ENCODE data around the gene SRPX2.

SRPX2 gene

DNA sequence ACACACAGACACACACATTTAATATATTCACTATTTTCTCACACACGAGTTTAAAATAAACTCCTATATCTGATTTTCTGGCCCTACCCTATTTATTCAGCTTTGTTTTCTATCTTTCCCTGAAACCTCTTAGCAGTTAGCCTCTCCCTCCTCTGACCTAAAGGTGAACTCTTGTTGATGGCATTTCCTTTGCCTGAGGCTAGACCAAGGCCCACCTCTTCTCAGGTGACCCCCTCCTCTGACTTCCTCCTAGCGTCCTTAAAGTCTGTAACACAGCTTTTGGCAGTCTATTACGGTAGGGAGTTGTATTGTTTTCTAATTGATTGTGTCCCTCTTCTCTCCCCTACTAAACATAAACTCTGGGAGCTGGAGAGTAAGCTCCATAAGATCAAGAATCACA lies 1.7 kb upstream of the SRPX2 start:
- Mint-ChIP-seq H3K9me3 (no peaks in the 10 kb centered on the region), H3K4me3 (no peak overlapping the region), H3K4me1 (ENCODE audit: low read depth) (no peaks in the 10 kb centered on the region), H3K27me3 (peaks cover 73% of the 10 kb centered on the region), H3K27ac (no peak overlapping the region), H3K36me3 (ENCODE audit: low read depth) (no peaks in the 10 kb centered on the region)
- DNase-seq = no peak

DNA sequence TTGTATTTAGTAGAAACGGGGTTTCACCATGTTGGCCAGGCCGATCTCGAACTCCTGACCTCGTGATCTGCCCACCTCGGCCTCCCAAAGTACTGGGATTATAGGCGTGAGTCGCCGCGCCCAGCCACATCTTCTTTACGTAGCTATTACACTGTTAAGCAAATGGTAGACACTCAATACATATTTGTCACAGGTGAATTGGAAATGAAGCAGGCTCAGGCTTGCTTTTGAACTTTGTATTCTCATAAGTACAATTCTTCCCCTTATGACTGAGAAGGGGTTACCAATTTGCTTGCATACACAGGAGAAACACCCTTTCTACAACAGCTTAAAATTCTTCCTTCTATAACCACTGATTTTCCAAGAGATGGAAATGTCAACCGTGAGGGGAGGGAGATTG lies 787 bp upstream of the SRPX2 start:
- Mint-ChIP-seq H3K4me3 (no peak overlapping the region), H3K27me3 (peaks cover 73% of the 10 kb centered on the region), H3K36me3 (ENCODE audit: low read depth) (no peaks in the 10 kb centered on the region), H3K27ac (no peak overlapping the region), H3K4me1 (ENCODE audit: low read depth) (no peaks in the 10 kb centered on the region), H3K9me3 (no peaks in the 10 kb centered on the region)
- no peak for DNase-seq

DNA sequence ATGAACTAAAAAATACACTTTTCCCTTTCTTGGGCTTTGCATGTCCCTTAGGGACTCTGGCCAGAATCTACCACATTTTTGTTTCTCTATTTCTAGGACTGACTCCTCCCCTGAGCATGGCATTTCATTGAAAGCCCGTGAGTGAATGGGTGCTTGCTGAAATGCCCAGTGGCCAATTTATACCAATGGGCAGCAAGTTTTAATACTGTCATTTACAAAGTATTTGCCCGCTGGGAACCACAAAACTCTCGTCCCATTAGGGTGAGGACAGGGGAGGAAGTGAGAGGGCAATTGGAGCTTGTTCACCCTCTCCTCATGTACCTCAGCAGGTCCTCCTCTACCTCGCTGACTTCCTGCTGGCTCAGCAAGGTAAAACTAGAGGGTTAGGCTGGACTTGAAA lies 1.1 kb downstream of the SRPX2 start:
- H3K36me3 Mint-ChIP-seq (ENCODE audit: low read depth) = no peaks in the 10 kb centered on the region

DNA sequence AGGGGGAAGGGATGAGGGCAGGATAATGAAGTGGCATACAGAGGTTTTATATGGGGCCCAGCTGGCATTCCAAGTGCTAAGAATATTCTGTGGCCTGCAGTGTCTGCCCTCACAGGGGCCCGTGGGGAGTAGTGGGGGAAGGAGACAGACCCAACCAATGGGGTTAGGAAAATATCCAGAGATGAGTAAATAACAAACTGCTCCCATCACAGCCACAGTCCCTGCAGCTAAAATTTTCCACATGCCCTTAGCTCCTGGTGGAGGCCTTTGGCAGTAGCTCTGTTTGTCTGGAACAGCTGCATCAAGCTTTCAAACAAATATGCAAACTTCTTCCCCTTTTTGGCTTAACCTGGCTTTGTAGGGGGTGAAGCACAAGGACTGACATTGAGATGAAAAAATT lies 3.1 kb downstream of the SRPX2 start:
- Mint-ChIP-seq H3K9me3 (no peaks in the 10 kb centered on the region), H3K27me3 (peaks cover 54% of the 10 kb centered on the region), H3K4me1 (ENCODE audit: low read depth) (no peaks in the 10 kb centered on the region), H3K36me3 (ENCODE audit: low read depth) (no peaks in the 10 kb centered on the region), H3K27ac (no peak overlapping the region), H3K4me3 (no peak overlapping the region)
- DNase-seq = no peak

More for the DNA sequence above, 1.1 kb downstream of the SRPX2 start:
- Mint-ChIP-seq H3K27ac (no peak overlapping the region), H3K4me3 (no peak overlapping the region), H3K27me3 (peaks cover 65% of the 10 kb centered on the region), H3K9me3 (no peaks in the 10 kb centered on the region), H3K4me1 (ENCODE audit: low read depth) (no peaks in the 10 kb centered on the region)
- DNase-seq = no peak

DNA sequence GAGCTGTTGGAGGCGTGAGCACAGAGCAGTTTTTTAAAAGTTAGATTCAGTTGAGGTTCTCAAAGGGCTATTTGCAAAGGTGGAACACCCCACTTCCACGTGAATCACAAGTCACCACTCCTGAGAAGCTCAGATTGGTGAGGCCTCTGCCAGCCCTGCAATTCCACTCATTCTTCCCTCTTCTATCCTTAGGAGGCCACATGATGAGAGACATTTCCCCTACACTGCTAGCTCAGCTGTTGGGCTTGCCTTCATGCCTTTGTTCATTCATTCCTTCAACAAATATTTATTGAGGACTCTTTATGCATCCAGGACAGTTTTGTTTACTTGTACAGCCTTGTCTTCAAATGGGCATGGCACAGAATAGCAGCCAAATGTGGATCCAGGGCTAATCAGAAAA lies 3.7 kb downstream of the SRPX2 start:
- no peaks in the 10 kb centered on the region for H3K9me3 Mint-ChIP-seq
- H3K4me3 Mint-ChIP-seq = no peak overlapping the region
- peaks cover 48% of the 10 kb centered on the region for H3K27me3 Mint-ChIP-seq
- H3K4me1 Mint-ChIP-seq (ENCODE audit: low read depth) = no peaks in the 10 kb centered on the region
- no peak for DNase-seq
- no peak overlapping the region for H3K27ac Mint-ChIP-seq
- no peaks in the 10 kb centered on the region for H3K36me3 Mint-ChIP-seq (ENCODE audit: low read depth)

DNA sequence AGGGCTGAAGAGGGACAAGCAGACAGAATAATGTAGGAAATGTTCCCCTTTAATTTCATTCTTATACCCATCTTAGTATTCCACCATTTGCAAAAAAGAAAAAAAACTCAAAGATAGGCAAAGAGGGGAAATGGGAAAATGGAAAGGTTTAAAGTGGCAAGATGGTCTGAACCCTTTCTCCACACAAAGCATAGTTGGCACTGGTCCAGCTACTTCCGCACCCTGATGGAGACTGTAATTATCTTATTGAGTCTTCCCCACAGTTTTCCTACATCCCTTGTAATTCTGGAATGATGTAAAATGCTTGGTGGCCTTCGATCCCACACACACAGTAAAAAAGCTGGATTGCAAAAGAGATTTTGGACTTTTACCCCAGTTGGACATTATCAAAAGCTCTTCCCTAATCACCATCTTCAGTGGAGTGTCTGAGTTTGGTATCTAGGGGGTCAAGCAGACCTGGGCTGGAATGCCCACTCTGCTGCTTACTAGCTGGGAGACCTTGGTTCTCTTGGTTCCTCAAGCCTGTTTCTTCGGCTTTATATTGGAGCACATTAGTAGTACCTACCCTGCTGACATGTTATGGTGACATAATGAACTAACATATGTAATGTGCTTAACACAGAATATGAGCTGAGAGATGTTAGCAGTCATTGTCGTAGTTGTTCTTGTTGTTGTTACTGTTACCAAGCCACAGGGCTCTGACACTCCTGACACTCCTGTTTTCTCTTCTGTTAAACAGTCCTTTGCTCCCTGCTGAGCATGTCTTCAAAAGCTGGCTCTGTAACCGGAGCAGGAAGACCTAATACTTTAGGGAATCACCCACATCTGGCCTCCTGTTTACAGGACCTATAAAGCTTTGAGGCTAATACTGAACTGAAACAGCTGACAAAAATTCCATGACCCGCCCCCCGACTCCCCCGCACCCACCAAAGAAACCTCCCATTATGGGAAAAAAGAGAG lies 4.7 kb downstream of the SRPX2 start:
- Mint-ChIP-seq H3K4me3 (no peak overlapping the region), H3K27ac (no peak overlapping the region), H3K9me3 (no peaks in the 10 kb centered on the region), H3K4me1 (ENCODE audit: low read depth) (no peaks in the 10 kb centered on the region), H3K27me3 (peaks cover 46% of the 10 kb centered on the region), H3K36me3 (ENCODE audit: low read depth) (no peaks in the 10 kb centered on the region)
- DNase-seq = no peak

DNA sequence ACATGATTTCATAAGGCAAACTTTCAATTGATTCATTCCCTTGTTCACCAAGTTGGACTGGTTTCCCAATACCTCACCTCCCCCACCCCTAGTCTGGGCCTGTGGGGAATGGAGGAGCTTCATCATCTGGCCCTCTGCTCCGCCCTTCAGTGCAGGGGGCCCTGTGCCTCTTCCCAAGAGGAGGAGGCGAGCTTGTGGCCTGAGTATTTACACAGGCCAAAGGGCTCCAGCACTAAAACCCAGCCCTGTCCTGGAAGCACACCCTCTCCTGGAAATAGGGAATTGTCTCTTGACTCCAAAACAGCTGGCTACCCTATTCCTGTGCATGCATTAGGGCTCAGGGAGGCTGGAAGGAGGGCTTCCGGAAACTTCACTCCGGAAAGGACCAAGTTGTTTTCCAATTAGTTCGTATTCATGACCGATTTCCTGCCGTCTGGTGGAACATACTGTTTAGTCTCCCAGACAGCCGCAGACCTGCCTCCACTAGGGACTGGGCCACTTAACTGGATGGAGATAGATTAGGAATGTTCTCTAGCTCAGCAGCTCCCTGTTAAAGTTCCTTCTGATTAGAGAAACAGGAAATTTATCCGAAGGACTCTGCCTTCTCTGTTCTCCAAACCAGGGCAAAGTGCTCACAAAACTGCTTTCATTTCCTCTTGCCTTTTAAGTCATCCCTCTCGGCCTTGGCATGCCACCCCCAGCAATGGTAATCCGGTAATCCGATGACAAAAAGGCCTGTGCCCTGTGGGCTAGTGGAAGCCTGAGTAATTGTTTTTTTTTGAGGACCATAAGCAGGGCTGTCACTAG lies 5.8 kb downstream of the SRPX2 start:
- Mint-ChIP-seq H3K4me1 (ENCODE audit: low read depth) (no peaks in the 10 kb centered on the region), H3K4me3 (no peak overlapping the region), H3K27ac (no peak overlapping the region), H3K36me3 (ENCODE audit: low read depth) (no peaks in the 10 kb centered on the region), H3K27me3 (peaks cover 42% of the 10 kb centered on the region), H3K9me3 (no peaks in the 10 kb centered on the region)
- DNase-seq = no peak

DNA sequence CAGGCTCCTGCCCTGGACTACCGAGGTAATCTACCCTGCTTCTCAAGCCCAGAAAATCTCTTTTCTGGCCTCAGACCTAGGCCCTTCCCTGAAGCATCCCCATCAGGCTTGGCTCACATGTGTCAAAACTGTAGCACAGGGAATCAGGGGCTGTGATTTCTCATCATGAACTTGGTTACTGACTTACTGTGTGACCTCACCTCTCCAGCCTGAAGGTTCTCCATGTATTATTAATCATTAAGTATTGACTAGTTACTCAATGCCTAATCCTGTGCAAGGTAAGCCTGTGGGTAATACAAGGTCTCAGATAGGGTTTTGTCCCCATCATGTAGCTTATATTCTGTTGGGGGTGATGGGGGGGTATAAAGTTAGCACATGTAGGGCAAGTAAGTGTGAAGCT lies 6.8 kb downstream of the SRPX2 start:
- no peak overlapping the region for H3K27ac Mint-ChIP-seq
- H3K27me3 Mint-ChIP-seq = peaks cover 36% of the 10 kb centered on the region
- no peaks in the 10 kb centered on the region for H3K36me3 Mint-ChIP-seq (ENCODE audit: low read depth)
- no peaks in the 10 kb centered on the region for H3K4me1 Mint-ChIP-seq (ENCODE audit: low read depth)
- H3K9me3 Mint-ChIP-seq = no peaks in the 10 kb centered on the region
- no peak overlapping the region for H3K4me3 Mint-ChIP-seq
- DNase-seq = no peak

DNA sequence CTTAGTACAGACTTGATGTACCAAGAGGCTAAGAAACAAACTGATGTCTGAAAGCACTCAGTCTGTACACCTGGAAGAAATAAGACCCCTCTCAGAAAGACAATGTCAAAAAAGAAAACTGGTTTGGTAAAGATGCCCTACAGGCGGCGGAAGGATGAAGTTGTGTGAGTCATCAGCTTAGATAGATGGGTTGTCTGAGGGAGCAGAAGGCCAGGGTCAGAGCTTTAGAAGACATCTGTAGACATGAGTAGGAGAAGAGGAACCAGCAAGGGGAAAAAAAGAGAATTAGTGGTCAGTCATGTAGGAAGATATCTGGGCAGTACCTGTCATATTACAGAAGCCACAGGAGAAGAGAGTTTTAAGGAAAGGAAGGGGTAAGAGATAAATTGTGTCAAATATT lies 8.3 kb downstream of the SRPX2 start:
- H3K27me3 Mint-ChIP-seq = peaks cover 40% of the 10 kb centered on the region
- H3K27ac Mint-ChIP-seq = no peak overlapping the region
- H3K4me1 Mint-ChIP-seq (ENCODE audit: low read depth) = no peaks in the 10 kb centered on the region
- H3K4me3 Mint-ChIP-seq = no peak overlapping the region
- H3K9me3 Mint-ChIP-seq = no peaks in the 10 kb centered on the region
- no peak for DNase-seq
- H3K36me3 Mint-ChIP-seq (ENCODE audit: low read depth) = no peaks in the 10 kb centered on the region

DNA sequence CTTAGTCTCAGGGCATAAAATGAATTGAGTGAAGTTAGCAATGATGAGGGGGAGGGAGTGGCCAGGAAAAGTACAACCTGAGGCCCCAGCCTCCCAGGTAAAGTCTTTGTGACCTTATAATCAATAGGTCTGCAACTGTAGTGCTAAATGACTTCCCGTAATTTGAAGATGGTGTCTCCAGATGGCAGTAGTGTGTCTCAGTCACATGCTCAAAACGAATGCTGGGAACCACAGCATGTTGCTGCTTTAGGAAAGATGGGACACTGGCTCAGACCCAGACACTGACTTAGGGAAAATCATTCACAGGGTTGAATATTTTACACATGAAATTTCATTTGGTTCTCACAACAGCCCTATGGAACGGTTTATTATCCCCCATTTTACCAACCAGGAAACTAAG lies 10.3 kb downstream of the SRPX2 start:
- Mint-ChIP-seq H3K36me3 (ENCODE audit: low read depth) (no peaks in the 10 kb centered on the region), H3K9me3 (no peaks in the 10 kb centered on the region), H3K4me1 (ENCODE audit: low read depth) (no peaks in the 10 kb centered on the region)

DNA sequence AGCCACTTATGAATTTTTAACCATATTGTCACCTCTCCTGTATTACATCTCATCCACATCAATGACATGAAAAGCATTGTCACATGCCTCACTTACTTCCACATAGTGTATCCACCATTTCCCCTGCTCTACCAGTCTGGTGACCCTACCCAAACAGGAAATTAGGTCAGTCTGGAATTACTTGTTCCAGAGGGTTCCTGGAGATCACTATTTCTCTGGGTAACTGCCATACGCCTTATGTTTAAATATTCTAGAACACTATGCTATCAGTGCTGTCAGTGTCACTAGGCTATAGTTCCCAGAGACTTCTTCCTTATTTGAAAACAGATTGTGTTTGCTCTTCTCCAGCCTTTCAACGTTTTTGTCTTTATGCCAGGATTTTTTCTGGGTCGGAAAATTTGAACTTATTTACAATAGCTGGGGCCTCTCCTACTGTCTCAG lies 15.0 kb downstream of the SRPX2 start:
- Mint-ChIP-seq H3K9me3 (no peaks in the 10 kb centered on the region), H3K4me1 (ENCODE audit: low read depth) (no peaks in the 10 kb centered on the region), H3K4me3 (no peak overlapping the region), H3K27ac (no peak overlapping the region), H3K27me3 (peaks cover 47% of the 10 kb centered on the region), H3K36me3 (ENCODE audit: low read depth) (no peaks in the 10 kb centered on the region)
- no peak for DNase-seq

More for the DNA sequence above, 10.3 kb downstream of the SRPX2 start:
- Mint-ChIP-seq H3K27ac (no peak overlapping the region), H3K4me3 (no peak overlapping the region), H3K27me3 (peaks cover 32% of the 10 kb centered on the region)
- no peak for DNase-seq

DNA sequence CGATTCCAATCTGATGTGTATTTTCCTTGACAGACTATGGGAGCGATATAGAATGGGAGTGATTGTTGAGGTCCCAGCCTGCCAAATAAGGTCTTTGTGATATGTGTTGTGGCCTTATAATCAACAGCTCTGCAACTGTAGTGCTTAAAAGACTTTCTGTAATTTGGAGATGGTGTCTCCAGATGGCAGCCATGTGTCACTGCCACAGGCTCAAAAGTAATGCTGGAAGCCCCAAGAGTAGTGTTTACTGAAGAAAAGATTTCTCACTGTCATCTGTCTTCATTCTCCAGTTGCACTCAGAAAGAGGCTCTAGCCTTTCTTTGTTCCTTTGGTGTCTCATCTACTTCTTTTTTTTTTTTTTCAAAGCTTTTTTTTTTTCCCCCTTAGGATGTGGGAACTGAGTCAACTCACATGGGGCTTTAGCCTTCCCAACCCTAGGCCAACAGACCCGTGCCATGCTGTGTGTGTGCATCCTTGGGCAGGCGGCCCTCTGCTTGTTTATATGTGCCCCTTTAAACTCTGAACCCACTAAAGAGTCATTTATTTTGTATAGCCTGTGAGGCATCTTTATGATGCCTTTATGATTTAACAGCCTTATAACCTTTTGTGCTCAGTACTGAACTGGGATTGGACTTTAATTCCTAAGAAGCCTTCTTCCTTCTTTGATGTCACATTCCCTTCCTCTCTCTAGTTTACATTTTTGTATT lies 15.6 kb downstream of the SRPX2 start:
- H3K27me3 Mint-ChIP-seq = peaks cover 48% of the 10 kb centered on the region
- H3K27ac Mint-ChIP-seq = no peak overlapping the region
- no peak overlapping the region for H3K4me3 Mint-ChIP-seq
- DNase-seq = no peak
- no peaks in the 10 kb centered on the region for H3K36me3 Mint-ChIP-seq (ENCODE audit: low read depth)
- no peaks in the 10 kb centered on the region for H3K4me1 Mint-ChIP-seq (ENCODE audit: low read depth)
- no peaks in the 10 kb centered on the region for H3K9me3 Mint-ChIP-seq

DNA sequence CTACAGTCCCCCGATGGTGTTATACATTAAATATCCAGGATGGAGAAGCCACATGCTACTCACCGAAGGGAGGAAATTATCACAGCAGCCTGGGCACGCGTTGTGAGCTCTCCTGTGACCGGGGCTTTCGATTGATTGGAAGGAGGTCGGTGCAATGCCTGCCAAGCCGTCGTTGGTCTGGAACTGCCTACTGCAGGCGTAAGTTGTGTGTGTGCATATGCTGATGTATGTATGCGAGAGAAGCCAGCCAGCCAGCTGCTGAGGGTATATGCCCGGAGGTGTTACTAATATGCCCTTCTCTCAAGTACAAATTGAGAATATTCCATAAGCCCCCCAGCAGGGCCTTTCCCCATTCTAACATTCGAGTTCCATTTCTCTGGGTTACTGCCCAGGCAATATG lies 18.2 kb downstream of the SRPX2 start:
- H3K4me1 Mint-ChIP-seq (ENCODE audit: low read depth) = no peaks in the 10 kb centered on the region
- H3K36me3 Mint-ChIP-seq (ENCODE audit: low read depth) = no peaks in the 10 kb centered on the region
- DNase-seq = no peak
- no peak overlapping the region for H3K4me3 Mint-ChIP-seq
- H3K27ac Mint-ChIP-seq = no peak overlapping the region
- no peaks in the 10 kb centered on the region for H3K9me3 Mint-ChIP-seq
- H3K27me3 Mint-ChIP-seq = peaks cover 61% of the 10 kb centered on the region

DNA sequence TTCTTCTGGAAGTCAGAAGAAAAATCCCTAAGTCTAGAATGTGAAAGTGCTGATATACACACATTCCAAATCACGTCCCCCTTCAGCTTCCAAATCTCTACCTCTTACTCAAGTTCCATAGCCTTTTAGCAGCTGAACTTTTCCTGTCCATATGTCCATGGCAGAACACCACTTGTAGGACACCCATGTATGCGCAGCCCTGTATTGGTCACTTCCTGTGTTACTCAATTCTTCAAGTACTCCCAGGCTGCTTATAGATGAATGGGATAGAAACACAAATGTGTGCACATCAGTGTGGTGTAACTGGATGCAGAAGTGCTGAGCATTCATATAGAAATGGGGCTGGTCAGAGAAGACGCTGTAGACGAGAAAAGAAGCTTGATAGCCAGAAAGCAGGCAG lies 18.8 kb downstream of the SRPX2 start:
- H3K27me3 Mint-ChIP-seq = peaks cover 61% of the 10 kb centered on the region
- no peaks in the 10 kb centered on the region for H3K4me1 Mint-ChIP-seq (ENCODE audit: low read depth)
- no peaks in the 10 kb centered on the region for H3K36me3 Mint-ChIP-seq (ENCODE audit: low read depth)
- H3K4me3 Mint-ChIP-seq = no peak overlapping the region
- no peaks in the 10 kb centered on the region for H3K9me3 Mint-ChIP-seq
- no peak overlapping the region for H3K27ac Mint-ChIP-seq
- no peak for DNase-seq
